Activated CD4-positive, alpha-beta T cell treated with anti-CD3 and anti-CD28 coated beads for 4 hours (primary cell): ENCODE data around the gene STX16.

Experiments used
- DNase-seq, 2 donors: peaks; one replicate each; pipeline ENCODE4 v3.0.0-alpha.2; 2020

The STX16 gene

GRCh38 chr20:58656831-58657230, 5.7 kb downstream of the STX16 start:
- no peak for DNase-seq

- DNase-seq, result no peak
These were observed 6.2 kb downstream of the STX16 start for GRCh38 chr20:58657262-58657661.

- no peak for DNase-seq
These were observed 6.9 kb downstream of the STX16 start for GRCh38 chr20:58657986-58658385.

GRCh38 chr20:58658760-58659159, 7.7 kb downstream of the STX16 start:
- DNase-seq, result no peak

- peak in 1 of 2 donors; percentile 20 for DNase-seq
These were observed 8.8 kb downstream of the STX16 start for GRCh38 chr20:58659841-58660240.

- peak; percentile 56 to 59 for DNase-seq
These were observed 9.9 kb downstream of the STX16 start for GRCh38 chr20:58660855-58661597.

- peak in 1 of 2 donors; percentile 2 for DNase-seq
These were observed 10.8 kb downstream of the STX16 start for GRCh38 chr20:58661598-58662473.

GRCh38 chr20:58664331-58664730, 13.2 kb downstream of the STX16 start:
- no peak for DNase-seq

- no peak for DNase-seq
These were observed 13.8 kb downstream of the STX16 start for GRCh38 chr20:58664883-58665282.

GRCh38 chr20:58665606-58666005, 14.5 kb downstream of the STX16 start:
- DNase-seq, result no peak

GRCh38 chr20:58666702-58667101, 15.6 kb downstream of the STX16 start:
- no peak for DNase-seq

GRCh38 chr20:58667975-58668374, 16.9 kb downstream of the STX16 start:
- no peak for DNase-seq

GRCh38 chr20:58668901-58669286, 17.8 kb downstream of the STX16 start:
- DNase-seq, result no peak

- no peak for DNase-seq
These were observed 18.4 kb downstream of the STX16 start for GRCh38 chr20:58669287-58670006.

GRCh38 chr20:58670102-58670501, 19.0 kb downstream of the STX16 start:
- DNase-seq, result no peak

- DNase-seq, result no peak
These were observed 19.6 kb downstream of the STX16 start for GRCh38 chr20:58670659-58671058.

- DNase-seq, result no peak
These were observed 22.0 kb downstream of the STX16 start for GRCh38 chr20:58673119-58673518.

- no peak for DNase-seq
These were observed 24.1 kb downstream of the STX16 start for GRCh38 chr20:58675146-58675584.

GRCh38 chr20:58675641-58676040, 24.6 kb downstream of the STX16 start:
- no peak for DNase-seq

- no peak for DNase-seq
These were observed 25.1 kb downstream of the STX16 start for GRCh38 chr20:58676161-58676560.

GRCh38 chr20:58677079-58677604, 26.1 kb downstream of the STX16 start:
- no peak for DNase-seq

GRCh38 chr20:58677808-58678207, 26.7 kb downstream of the STX16 start:
- no peak for DNase-seq

GRCh38 chr20:58678806-58679205, 27.7 kb downstream of the STX16 start:
- no peak for DNase-seq
